ENCODE measurements around the gene FKBP1A.

FKBP1A gene

DNA sequence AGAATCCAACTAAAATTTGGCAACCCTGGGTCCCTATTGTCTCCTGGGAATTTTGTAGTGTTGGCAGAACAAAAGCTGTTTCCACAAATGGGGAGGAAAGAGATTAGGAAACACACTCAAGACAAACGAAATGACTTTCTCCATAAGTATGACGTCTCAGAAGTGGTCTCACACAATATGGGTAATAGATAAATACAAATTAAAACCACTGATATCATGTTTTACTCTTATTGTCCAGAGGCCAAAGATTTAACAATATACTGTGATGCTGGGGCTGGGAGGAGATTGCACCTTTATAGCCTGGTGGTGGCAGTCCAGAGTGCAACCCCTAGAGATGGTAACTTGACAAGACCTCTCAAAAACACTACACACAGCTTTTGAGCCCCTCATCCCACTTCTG is 18.6 kb downstream of the FKBP1A start:
- Histone ChIP-seq H3K9ac (ENCODE audit: low read length in 2 of 2) (no peak overlapping the region), H3K27ac (ENCODE audit: low read length) (no peak overlapping the region), H3K9me3 (ENCODE audit: control insufficient read depth in 2 of 2, low read length in 2 of 2) (no peaks in the 10 kb centered on the region), H3K27me3 (ENCODE audit: control insufficient read depth in 1 of 2, insufficient read depth in 2 of 2, low read length in 2 of 2) (no peaks in the 10 kb centered on the region), H3K4me1 (ENCODE audit: control insufficient read depth, insufficient read depth, low read length) (peaks cover 24% of the 10 kb centered on the region), H3K4me3 (ENCODE audit: low read length in 2 of 2) (no peak overlapping the region), H3K36me3 (ENCODE audit: control insufficient read depth in 2 of 2, insufficient read depth in 2 of 2, low read length in 2 of 2) (peaks cover 0 to 25% of the 10 kb centered on the region in 2 donors)

DNA sequence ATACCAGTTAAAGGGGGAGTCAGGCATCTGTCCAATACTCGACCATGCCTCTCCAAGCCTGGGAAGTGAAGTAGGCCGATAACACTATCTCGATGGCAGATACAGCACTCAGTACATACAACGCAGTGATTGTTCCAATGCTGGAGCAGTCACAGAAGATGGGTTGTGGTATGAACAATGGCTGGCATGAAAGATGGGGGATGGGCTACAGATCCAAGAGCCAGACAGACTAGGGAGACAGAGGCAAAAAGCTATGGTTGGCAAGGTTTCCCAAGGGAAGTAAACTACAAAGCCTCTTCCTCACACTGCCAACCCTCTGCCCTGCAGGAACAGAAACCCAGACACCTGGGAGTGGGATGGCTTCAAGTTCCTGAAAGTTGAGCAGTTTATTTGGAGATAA is 19.2 kb downstream of the FKBP1A start:
- peaks cover 24% of the 10 kb centered on the region for H3K4me1 ChIP-seq (ENCODE audit: control insufficient read depth, insufficient read depth, low read length)
- H3K4me3 ChIP-seq (ENCODE audit: low read length in 2 of 2), result no peak overlapping the region
- no peaks in the 10 kb centered on the region for H3K9me3 ChIP-seq (ENCODE audit: control insufficient read depth in 2 of 2, low read length in 2 of 2)
- no peak overlapping the region for H3K27ac ChIP-seq (ENCODE audit: low read length)
- H3K9ac ChIP-seq (ENCODE audit: low read length in 2 of 2), result no peak overlapping the region
- H3K36me3 ChIP-seq (ENCODE audit: control insufficient read depth in 2 of 2, insufficient read depth in 2 of 2, low read length in 2 of 2), result peaks cover 0 to 26% of the 10 kb centered on the region in 2 donors
- no peaks in the 10 kb centered on the region for H3K27me3 ChIP-seq (ENCODE audit: control insufficient read depth in 1 of 2, insufficient read depth in 2 of 2, low read length in 2 of 2)

DNA sequence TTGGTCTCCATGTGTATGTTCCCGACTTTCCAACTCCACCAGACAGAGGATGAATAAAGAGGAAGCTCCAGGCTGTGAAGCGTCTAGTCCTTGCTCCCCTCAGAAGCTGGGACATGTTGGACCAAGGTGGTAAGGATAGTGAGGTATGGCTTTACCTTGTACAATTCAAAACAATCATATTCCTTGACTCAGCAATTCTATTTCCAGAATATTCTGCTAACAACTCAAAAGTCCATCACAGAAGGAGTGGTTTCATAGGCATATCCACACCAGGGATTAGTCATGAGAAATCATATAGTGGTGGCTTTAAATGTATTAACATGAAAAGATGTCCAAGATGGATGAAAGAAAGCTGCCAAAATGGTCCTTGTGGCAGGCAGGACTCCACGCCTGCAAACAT is 19.8 kb downstream of the FKBP1A start:
- Histone ChIP-seq H3K36me3 (ENCODE audit: control insufficient read depth in 2 of 2, insufficient read depth in 2 of 2, low read length in 2 of 2) (peaks cover 2 to 30% of the 10 kb centered on the region in 2 donors), H3K27ac (ENCODE audit: low read length) (no peak overlapping the region), H3K9ac (ENCODE audit: low read length in 2 of 2) (no peak overlapping the region), H3K27me3 (ENCODE audit: control insufficient read depth in 1 of 2, insufficient read depth in 2 of 2, low read length in 2 of 2) (no peaks in the 10 kb centered on the region), H3K9me3 (ENCODE audit: control insufficient read depth in 2 of 2, low read length in 2 of 2) (no peaks in the 10 kb centered on the region), H3K4me1 (ENCODE audit: control insufficient read depth, insufficient read depth, low read length) (peaks cover 24% of the 10 kb centered on the region), H3K4me3 (ENCODE audit: low read length in 2 of 2) (no peak overlapping the region)

DNA sequence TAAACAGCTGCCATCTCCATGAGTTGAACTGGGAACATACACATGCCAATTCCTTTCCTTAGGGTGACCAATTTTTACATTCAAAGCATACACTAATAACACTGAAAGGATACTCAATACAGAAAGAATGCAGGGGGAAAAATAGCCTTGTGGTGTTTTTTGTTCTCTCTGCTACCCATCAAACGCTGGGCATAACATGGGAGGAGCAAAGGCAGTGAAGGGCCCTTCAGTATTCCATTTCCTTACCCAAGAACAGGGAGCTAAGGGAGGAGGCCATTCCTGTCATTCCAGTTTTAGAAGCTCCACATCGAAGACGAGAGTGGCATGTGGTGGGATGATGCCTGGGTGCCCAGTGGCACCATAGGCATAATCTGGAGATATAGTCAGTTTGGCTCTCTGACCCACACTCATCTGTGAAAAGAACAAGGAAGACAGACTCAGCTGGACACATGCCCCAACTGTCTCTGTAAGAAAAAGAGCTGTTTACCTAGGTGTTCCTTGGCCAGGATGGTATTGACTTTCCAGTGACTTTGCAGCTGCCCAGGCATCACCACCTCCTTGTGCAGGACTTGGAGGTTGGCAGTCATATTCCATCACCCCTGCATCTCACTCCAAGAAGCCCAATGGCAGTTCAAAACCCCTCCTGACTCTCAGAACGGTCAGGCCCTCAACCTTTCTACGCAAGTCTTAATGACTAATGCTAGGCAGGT is 20.9 kb downstream of the FKBP1A start:
- Histone ChIP-seq H3K27me3 (ENCODE audit: control insufficient read depth in 1 of 2, insufficient read depth in 2 of 2, low read length in 2 of 2) (no peaks in the 10 kb centered on the region), H3K4me3 (ENCODE audit: low read length in 2 of 2) (no peak overlapping the region), H3K27ac (ENCODE audit: low read length) (no peak overlapping the region), H3K9me3 (ENCODE audit: control insufficient read depth in 2 of 2, low read length in 2 of 2) (no peaks in the 10 kb centered on the region), H3K9ac (ENCODE audit: low read length in 2 of 2) (no peak overlapping the region), H3K36me3 (ENCODE audit: control insufficient read depth in 2 of 2, insufficient read depth in 2 of 2, low read length in 2 of 2) (peaks cover 10 to 36% of the 10 kb centered on the region in 2 donors), H3K4me1 (ENCODE audit: control insufficient read depth, insufficient read depth, low read length) (peaks cover 19% of the 10 kb centered on the region)

DNA sequence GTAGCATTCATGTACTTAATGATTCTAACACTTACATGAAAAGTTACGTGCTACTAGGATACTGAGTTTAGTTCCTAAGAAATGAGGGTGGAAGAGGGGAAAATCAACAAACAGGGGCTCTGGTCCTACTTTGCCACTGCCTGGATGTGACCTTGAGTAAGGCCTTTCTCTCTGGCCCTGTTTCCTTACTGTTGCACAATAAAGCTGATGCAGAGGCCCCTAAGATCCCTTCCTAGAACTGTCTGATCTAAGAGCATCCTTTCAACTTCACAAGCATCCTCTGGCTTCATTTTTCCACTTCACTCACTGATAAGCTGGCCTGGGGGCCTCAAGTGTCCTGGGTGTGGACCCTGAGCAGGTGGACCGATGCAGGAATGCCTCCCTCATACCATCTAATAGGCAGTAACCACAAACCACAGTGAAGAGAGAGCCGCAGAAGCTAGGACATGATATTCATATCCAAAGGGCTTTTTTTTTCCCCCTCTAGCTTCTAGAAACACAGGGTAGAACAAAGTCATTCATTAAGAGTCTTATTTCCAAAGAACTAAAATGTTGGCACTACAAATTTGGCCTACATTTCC is 21.6 kb downstream of the FKBP1A start:
- H3K36me3 ChIP-seq (ENCODE audit: control insufficient read depth in 2 of 2, insufficient read depth in 2 of 2, low read length in 2 of 2), result peaks cover 10 to 36% of the 10 kb centered on the region in 2 donors
- no peaks in the 10 kb centered on the region for H3K9me3 ChIP-seq (ENCODE audit: control insufficient read depth in 2 of 2, low read length in 2 of 2)
- H3K9ac ChIP-seq (ENCODE audit: low read length in 2 of 2), result peak overlapping the region in 1 of 2 donors; percentile 29
- H3K27me3 ChIP-seq (ENCODE audit: control insufficient read depth in 1 of 2, insufficient read depth in 2 of 2, low read length in 2 of 2), result no peaks in the 10 kb centered on the region
- no peak overlapping the region for H3K27ac ChIP-seq (ENCODE audit: low read length)
- peaks cover 18% of the 10 kb centered on the region for H3K4me1 ChIP-seq (ENCODE audit: control insufficient read depth, insufficient read depth, low read length)
- H3K4me3 ChIP-seq (ENCODE audit: low read length in 2 of 2), result no peak overlapping the region

DNA sequence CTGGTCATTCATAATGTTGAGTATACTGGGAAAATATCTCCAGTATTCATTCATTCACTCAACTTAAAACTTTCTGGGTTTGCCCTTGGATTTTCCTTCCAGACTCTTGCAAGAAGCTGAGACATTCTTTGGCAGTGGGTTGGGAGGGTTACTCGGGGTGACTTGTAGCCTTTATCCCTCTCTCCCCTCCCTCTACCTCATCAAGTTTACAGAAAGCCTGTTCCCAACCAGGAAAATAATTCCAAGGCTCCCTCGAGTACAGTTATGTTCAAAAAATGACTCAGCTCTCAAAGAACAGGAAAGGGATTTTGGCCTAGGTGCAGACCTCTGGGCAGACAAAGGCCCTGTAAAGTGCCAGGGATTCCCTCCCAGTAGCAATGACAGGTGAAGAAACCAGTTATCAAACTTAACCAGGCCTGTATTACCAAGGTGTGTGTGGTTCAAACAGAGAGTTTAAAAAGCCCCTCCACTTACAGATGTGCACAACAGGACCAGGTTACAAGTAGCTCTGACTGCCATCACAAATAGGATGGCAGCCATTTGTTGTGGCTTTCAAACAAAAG is 22.2 kb downstream of the FKBP1A start:
- no peak overlapping the region for H3K27ac ChIP-seq (ENCODE audit: low read length)
- peaks cover 13% of the 10 kb centered on the region for H3K4me1 ChIP-seq (ENCODE audit: control insufficient read depth, insufficient read depth, low read length)
- H3K36me3 ChIP-seq (ENCODE audit: control insufficient read depth in 2 of 2, insufficient read depth in 2 of 2, low read length in 2 of 2), result peaks cover 10 to 33% of the 10 kb centered on the region in 2 donors
- H3K4me3 ChIP-seq (ENCODE audit: low read length in 2 of 2), result no peak overlapping the region
- H3K27me3 ChIP-seq (ENCODE audit: control insufficient read depth in 1 of 2, insufficient read depth in 2 of 2, low read length in 2 of 2), result no peaks in the 10 kb centered on the region
- H3K9ac ChIP-seq (ENCODE audit: low read length in 2 of 2), result no peak overlapping the region
- no peaks in the 10 kb centered on the region for H3K9me3 ChIP-seq (ENCODE audit: control insufficient read depth in 2 of 2, low read length in 2 of 2)

DNA sequence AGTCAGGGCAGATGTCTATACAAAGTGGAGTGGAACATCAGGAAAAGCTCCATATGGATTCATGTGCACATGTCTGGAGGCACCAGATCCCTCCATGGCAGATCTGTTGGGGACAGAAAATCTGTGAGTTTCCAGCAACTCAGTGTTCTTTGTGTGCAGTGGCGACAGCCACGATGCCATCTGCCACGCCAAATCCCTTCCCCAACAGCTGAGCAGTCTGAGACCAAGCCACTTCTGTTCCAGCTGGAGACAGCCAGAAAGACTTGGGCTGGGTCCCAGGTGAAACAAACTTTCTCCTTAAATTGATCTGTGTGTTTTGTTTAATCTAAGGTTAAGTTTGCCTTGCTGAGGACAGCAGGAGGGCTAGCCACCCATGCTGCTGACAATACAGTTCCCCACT is 22.9 kb downstream of the FKBP1A start:
- no peak overlapping the region for H3K27ac ChIP-seq (ENCODE audit: low read length)
- H3K4me3 ChIP-seq (ENCODE audit: low read length in 2 of 2), result no peak overlapping the region
- peaks cover 10% of the 10 kb centered on the region for H3K4me1 ChIP-seq (ENCODE audit: control insufficient read depth, insufficient read depth, low read length)
- H3K9me3 ChIP-seq (ENCODE audit: control insufficient read depth in 2 of 2, low read length in 2 of 2), result no peaks in the 10 kb centered on the region
- H3K36me3 ChIP-seq (ENCODE audit: control insufficient read depth in 2 of 2, insufficient read depth in 2 of 2, low read length in 2 of 2), result peaks cover 10 to 30% of the 10 kb centered on the region in 2 donors
- H3K27me3 ChIP-seq (ENCODE audit: control insufficient read depth in 1 of 2, insufficient read depth in 2 of 2, low read length in 2 of 2), result no peaks in the 10 kb centered on the region
- no peak overlapping the region for H3K9ac ChIP-seq (ENCODE audit: low read length in 2 of 2)

DNA sequence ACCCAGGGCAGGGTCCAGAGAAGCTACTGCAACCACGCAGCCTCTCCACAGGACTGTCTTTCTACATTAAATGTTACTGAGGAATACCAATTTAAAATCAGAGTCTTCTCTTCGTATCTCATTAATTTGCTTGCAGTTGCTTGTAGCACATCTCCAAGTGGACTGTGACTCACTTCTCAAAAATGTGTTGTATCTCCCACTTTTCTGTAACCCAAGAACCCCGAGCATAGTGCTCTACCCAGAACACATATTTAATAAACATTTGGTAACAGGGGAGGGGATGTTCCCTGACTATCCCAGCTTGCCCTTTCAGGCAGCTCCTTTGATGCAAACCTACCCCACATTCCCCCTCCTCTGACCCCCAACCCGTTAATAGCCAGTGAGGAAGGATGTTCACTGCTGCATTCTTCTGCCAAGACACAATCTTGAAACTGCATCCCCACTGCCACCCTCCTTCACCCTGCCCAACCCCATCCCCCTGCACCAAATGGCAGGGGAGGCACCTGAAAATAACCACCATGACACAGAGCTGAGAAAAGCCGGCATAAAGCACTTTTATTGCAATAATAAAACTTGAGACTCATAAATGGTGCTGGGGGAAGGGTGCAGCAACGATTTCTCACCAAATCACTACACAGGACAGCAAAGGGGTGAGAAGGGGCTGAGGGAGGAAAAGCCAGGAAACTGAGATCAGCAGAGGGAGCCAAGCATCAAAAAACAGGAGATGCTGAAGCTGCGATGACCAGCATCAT is 24.2 kb downstream of the FKBP1A start:
- H3K27ac ChIP-seq (ENCODE audit: low read length), result no peak overlapping the region
- H3K36me3 ChIP-seq (ENCODE audit: control insufficient read depth in 2 of 2, insufficient read depth in 2 of 2, low read length in 2 of 2), result peaks cover 10 to 27% of the 10 kb centered on the region in 2 donors
- H3K4me3 ChIP-seq (ENCODE audit: low read length in 2 of 2), result no peak overlapping the region
- peaks cover 8% of the 10 kb centered on the region for H3K4me1 ChIP-seq (ENCODE audit: control insufficient read depth, insufficient read depth, low read length)
- no peaks in the 10 kb centered on the region for H3K27me3 ChIP-seq (ENCODE audit: control insufficient read depth in 1 of 2, insufficient read depth in 2 of 2, low read length in 2 of 2)
- H3K9ac ChIP-seq (ENCODE audit: low read length in 2 of 2), result no peak overlapping the region
- no peaks in the 10 kb centered on the region for H3K9me3 ChIP-seq (ENCODE audit: control insufficient read depth in 2 of 2, low read length in 2 of 2)

DNA sequence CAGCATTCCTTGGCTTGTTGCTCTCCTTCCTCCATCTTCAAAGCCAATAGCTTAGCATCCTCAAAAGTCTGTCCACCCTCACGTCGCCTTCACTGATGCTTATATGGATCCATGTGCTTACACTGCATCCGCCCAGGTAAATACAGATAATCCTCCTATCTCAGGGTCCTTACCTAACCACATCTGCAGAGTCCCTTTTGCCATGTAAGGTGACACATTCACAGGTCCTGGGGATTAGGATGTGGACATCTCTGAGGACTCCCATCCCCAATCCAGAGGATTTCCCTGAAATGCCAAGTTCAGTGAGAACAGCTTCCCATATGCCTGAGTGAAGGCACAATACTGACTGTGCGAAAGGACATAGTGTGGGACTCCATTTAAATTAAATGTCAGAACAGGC is 25.4 kb downstream of the FKBP1A start:
- peaks cover 10 to 29% of the 10 kb centered on the region in 2 donors for H3K36me3 ChIP-seq (ENCODE audit: control insufficient read depth in 2 of 2, insufficient read depth in 2 of 2, low read length in 2 of 2)
- H3K4me3 ChIP-seq (ENCODE audit: low read length in 2 of 2), result no peak overlapping the region
- H3K27me3 ChIP-seq (ENCODE audit: control insufficient read depth in 1 of 2, insufficient read depth in 2 of 2, low read length in 2 of 2), result no peaks in the 10 kb centered on the region
- H3K4me1 ChIP-seq (ENCODE audit: control insufficient read depth, insufficient read depth, low read length), result peaks cover 7% of the 10 kb centered on the region
- no peaks in the 10 kb centered on the region for H3K9me3 ChIP-seq (ENCODE audit: control insufficient read depth in 2 of 2, low read length in 2 of 2)
- no peak overlapping the region for H3K27ac ChIP-seq (ENCODE audit: low read length)
- H3K9ac ChIP-seq (ENCODE audit: low read length in 2 of 2), result no peak overlapping the region

DNA sequence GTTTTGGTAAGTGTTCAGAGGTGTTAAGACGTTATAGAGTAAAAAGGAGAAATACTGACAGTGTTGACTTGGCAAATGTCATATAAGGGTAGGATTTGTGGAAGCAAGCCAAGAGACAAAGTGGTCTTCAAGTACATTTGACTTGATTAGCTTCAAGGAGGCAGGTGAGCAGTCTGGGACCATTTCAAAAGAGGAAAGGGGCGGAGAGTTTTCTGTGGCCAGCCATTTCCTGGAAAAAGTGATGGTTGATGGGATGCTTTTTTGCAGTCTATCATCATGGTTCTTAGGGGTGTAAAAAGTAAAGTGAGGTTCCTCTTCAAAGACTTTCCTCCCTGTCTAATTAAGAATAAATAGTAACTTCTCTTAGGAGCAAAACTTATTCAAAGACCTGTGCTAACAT is 28.7 kb downstream of the FKBP1A start:
- no peaks in the 10 kb centered on the region for H3K9me3 ChIP-seq (ENCODE audit: control insufficient read depth in 2 of 2, low read length in 2 of 2)
- H3K27ac ChIP-seq (ENCODE audit: low read length), result no peak overlapping the region
- no peaks in the 10 kb centered on the region for H3K27me3 ChIP-seq (ENCODE audit: control insufficient read depth in 1 of 2, insufficient read depth in 2 of 2, low read length in 2 of 2)
- no peak overlapping the region for H3K9ac ChIP-seq (ENCODE audit: low read length in 2 of 2)
- H3K4me3 ChIP-seq (ENCODE audit: low read length in 2 of 2), result no peak overlapping the region
- H3K4me1 ChIP-seq (ENCODE audit: control insufficient read depth, insufficient read depth, low read length), result no peaks in the 10 kb centered on the region
- H3K36me3 ChIP-seq (ENCODE audit: control insufficient read depth in 2 of 2, insufficient read depth in 2 of 2, low read length in 2 of 2), result peaks cover 26 to 31% of the 10 kb centered on the region in 2 donors
